ENCODE data around the gene ZDHHC12. TPM values are rescaled to one million over a fixed set of nuclear protein-coding genes. Genes with fewer than 3 reads are reported as not detected.
A peak's percentile ranks its signal among the peaks of the same experiment; 100 is the strongest.

The ZDHHC12 gene
- total and polyA plus RNA-seq, 2 of the 13 experiments (the other 11 are each of a cell fraction or from before 2014, with no cell fraction given), result 25.4 to 28.0 TPM

DNA sequence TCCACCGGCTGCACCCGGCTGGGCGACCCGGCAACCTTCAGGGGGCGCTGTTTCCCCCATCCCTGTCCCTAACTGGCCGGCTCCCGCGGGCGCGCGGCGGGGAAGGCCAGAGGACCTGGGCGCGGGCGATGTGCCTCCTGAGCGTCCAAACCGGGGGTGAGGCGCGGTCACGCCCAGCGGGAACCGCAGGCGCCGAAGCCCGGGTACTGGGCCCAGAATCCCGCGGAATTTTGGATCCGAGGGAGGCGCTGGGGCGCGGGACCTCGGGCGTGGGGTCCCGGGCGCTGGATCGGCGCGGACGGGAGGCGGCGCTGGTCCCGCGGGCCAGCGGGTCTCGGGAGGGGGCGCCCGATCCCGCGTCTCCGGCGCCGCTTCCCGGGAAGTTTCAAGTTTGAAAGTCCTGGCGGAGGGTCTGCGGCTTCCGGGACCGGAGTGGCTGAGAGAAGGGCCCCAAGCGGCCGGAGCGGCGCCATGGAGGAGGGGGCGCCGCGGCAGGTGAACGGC is 21.4 kb downstream of the ZDHHC12 start, which contains the start of gene PKN3 (continued):
- TF ChIP-seq, protein P1, sequence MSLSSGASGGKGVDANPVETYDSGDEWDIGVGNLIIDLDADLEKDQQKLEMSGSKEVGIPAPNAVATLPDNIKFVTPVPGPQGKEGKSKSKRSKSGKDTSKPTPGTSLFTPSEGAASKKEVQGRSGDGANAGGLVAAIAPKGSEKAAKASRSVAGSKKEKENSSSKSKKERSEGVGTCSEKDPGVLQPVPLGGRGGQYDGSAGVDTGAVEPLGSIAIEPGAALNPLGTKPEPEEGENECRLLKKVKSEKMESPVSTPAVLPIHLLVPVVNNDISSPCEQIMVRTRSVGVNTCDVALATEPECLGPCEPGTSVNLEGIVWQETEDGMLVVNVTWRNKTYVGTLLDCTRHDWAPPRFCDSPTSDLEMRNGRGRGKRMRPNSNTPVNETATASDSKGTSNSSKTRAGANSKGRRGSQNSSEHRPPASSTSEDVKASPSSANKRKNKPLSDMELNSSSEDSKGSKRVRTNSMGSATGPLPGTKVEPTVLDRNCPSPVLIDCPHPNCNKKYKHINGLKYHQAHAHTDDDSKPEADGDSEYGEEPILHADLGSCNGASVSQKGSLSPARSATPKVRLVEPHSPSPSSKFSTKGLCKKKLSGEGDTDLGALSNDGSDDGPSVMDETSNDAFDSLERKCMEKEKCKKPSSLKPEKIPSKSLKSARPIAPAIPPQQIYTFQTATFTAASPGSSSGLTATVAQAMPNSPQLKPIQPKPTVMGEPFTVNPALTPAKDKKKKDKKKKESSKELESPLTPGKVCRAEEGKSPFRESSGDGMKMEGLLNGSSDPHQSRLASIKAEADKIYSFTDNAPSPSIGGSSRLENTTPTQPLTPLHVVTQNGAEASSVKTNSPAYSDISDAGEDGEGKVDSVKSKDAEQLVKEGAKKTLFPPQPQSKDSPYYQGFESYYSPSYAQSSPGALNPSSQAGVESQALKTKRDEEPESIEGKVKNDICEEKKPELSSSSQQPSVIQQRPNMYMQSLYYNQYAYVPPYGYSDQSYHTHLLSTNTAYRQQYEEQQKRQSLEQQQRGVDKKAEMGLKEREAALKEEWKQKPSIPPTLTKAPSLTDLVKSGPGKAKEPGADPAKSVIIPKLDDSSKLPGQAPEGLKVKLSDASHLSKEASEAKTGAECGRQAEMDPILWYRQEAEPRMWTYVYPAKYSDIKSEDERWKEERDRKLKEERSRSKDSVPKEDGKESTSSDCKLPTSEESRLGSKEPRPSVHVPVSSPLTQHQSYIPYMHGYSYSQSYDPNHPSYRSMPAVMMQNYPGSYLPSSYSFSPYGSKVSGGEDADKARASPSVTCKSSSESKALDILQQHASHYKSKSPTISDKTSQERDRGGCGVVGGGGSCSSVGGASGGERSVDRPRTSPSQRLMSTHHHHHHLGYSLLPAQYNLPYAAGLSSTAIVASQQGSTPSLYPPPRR (CRISPR knock-in tag; IDR thresholded peaks at IDR 0.05; ENCODE audit: borderline replicate concordance), result no peak
- TF ChIP-seq NCOA5 (CRISPR knock-in tag; IDR thresholded peaks at IDR 0.05) (no peak), BCL6 (CRISPR knock-in tag; IDR thresholded peaks at IDR 0.05) (no peak), TCF12 (IDR thresholded peaks at IDR 0.05) (no peak), TCF12 (CRISPR knock-in tag; IDR thresholded peaks at IDR 0.05) (peak; percentile 42; the same call in 1 of the 2 replicates), NR2C2 (CRISPR knock-in tag; IDR thresholded peaks at IDR 0.05; ENCODE audit: borderline replicate concordance) (peak; percentile 41; the same call in 1 of the 2 replicates), RBM22 (optimal IDR thresholded peaks at IDR 0.05; ENCODE audit: low read length) (no peak), NR2F1 (CRISPR knock-in tag; IDR thresholded peaks at IDR 0.05) (no peak)
- TF ChIP-seq, protein P2, sequence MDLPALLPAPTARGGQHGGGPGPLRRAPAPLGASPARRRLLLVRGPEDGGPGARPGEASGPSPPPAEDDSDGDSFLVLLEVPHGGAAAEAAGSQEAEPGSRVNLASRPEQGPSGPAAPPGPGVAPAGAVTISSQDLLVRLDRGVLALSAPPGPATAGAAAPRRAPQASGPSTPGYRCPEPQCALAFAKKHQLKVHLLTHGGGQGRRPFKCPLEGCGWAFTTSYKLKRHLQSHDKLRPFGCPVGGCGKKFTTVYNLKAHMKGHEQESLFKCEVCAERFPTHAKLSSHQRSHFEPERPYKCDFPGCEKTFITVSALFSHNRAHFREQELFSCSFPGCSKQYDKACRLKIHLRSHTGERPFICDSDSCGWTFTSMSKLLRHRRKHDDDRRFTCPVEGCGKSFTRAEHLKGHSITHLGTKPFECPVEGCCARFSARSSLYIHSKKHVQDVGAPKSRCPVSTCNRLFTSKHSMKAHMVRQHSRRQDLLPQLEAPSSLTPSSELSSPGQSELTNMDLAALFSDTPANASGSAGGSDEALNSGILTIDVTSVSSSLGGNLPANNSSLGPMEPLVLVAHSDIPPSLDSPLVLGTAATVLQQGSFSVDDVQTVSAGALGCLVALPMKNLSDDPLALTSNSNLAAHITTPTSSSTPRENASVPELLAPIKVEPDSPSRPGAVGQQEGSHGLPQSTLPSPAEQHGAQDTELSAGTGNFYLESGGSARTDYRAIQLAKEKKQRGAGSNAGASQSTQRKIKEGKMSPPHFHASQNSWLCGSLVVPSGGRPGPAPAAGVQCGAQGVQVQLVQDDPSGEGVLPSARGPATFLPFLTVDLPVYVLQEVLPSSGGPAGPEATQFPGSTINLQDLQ (CRISPR knock-in tag; IDR thresholded peaks at IDR 0.05), result no peak
- TF ChIP-seq, protein P3, sequence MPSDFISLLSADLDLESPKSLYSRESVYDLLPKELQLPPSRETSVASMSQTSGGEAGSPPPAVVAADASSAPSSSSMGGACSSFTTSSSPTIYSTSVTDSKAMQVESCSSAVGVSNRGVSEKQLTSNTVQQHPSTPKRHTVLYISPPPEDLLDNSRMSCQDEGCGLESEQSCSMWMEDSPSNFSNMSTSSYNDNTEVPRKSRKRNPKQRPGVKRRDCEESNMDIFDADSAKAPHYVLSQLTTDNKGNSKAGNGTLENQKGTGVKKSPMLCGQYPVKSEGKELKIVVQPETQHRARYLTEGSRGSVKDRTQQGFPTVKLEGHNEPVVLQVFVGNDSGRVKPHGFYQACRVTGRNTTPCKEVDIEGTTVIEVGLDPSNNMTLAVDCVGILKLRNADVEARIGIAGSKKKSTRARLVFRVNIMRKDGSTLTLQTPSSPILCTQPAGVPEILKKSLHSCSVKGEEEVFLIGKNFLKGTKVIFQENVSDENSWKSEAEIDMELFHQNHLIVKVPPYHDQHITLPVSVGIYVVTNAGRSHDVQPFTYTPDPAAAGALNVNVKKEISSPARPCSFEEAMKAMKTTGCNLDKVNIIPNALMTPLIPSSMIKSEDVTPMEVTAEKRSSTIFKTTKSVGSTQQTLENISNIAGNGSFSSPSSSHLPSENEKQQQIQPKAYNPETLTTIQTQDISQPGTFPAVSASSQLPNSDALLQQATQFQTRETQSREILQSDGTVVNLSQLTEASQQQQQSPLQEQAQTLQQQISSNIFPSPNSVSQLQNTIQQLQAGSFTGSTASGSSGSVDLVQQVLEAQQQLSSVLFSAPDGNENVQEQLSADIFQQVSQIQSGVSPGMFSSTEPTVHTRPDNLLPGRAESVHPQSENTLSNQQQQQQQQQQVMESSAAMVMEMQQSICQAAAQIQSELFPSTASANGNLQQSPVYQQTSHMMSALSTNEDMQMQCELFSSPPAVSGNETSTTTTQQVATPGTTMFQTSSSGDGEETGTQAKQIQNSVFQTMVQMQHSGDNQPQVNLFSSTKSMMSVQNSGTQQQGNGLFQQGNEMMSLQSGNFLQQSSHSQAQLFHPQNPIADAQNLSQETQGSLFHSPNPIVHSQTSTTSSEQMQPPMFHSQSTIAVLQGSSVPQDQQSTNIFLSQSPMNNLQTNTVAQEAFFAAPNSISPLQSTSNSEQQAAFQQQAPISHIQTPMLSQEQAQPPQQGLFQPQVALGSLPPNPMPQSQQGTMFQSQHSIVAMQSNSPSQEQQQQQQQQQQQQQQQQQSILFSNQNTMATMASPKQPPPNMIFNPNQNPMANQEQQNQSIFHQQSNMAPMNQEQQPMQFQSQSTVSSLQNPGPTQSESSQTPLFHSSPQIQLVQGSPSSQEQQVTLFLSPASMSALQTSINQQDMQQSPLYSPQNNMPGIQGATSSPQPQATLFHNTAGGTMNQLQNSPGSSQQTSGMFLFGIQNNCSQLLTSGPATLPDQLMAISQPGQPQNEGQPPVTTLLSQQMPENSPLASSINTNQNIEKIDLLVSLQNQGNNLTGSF (CRISPR knock-in tag; IDR thresholded peaks at IDR 0.05), result no peak
- TF ChIP-seq, protein P4, sequence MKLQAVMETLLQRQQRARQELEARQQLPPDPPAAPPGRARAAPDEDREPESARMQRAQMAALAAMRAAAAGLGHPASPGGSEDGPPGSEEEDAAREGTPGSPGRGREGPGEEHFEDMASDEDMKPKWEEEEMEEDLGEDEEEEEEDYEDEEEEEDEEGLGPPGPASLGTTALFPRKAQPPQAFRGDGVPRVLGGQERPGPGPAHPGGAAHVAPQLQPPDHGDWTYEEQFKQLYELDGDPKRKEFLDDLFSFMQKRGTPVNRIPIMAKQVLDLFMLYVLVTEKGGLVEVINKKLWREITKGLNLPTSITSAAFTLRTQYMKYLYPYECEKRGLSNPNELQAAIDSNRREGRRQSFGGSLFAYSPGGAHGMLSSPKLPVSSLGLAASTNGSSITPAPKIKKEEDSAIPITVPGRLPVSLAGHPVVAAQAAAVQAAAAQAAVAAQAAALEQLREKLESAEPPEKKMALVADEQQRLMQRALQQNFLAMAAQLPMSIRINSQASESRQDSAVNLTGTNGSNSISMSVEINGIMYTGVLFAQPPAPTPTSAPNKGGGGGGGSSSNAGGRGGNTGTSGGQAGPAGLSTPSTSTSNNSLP (IDR thresholded peaks at IDR 0.05; ENCODE audit: low read depth, low read length), result no peak

All from HepG2 (cell line).